Measurements from ENCODE around the gene RUNX3.

Gene RUNX3

DNA sequence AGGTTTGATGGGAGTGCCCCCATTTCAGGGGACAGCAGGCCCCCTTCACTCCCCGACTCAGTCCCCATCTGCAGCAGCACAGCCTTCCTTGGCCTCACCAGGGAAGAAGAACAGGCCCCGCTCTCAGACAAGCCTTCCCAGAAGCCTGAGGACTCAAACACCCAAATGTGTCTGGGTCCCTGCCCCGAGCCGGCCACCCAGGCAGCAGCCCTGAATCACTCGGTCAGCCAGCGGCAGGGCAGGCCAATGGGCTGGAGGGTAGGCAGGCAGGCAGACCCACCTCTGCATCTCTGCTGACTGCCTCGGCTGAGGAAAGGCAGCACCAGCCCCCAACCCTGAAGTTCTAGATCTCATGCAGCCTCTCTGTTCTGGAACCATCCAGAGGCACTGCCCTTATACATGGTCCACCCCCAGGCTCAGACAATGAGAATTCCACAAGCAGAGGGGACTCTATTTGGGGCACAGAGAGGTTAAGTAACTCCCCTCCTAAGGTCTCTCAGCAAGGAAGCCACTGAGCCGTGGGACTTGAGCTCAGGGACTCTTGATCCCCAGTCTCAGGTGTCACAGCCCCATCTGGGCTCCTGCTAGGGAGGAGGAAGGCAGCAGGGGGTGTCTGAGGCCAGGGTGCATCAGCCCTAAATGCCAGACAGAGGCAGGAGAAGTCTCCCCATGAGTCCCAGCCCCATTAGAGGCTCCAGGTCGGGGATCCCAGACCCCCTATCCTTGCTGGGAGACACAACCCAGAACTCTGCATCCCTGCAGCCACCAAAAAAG is 33.2 kb upstream of the RUNX3 start:
- no peak for DNase-seq (ENCODE audit: low read depth, low spot score)

DNA sequence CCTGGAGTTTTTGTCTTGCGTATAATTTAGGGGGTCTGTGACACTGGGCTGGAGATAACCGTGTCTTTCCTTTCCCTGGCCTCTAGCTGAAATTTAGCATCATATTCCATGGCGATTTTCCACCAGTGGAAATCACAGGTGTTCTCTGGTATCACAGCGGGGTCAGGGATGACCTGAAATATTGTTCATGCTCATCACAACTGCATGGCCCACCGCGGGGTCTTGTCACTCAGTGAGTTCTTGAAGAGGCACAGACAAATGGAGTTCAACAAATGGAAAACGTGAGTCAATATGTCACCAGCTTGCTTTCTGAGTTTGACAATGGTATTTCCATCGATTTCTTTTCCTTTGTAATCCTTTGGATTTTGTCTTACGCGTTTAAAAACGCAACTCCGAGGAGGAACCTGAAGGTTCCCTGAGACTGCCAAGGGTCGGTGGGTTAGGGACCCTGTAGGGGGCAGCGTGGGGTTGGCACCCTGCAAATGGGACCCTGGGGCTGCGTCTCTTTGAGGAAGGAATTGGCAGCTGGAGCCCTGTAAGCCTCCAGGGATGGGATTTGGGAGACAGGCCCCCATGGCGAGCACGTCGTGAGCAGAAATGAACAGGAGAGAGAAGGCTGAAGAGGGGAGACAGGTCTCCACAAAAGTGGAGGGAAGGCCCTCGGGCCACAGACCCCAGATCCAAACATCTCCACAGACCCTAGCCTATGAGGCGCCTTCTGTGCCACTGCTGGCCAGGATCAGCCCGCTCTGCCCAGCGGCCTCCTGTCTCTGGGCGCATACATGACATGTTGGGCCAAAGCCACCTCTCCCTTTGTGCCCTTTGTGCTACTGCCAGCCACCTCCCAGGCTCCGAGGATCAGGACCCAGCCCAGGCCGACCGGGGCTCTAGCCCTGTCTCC is 32.1 kb upstream of the RUNX3 start:
- DNase-seq (ENCODE audit: low read depth, low spot score), result no peak

DNA sequence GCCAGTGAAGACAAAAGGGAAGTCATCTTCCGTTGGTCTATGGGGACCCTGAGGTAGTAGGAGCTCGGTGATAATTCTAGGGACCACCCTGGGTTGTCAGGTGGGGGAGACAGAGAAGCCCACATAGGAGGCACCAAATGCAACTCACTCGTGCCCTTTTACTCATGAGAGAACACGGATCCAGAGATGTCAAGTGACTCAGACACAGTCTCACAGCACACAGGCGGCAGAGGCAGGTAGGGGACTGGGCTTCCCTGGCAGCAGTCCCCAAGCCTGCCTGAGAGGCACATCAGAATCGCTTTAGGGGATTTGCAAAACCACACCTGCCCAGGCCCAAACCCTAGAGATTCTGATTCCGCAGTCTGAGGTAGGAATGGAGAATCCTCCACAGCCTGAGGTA is 31.3 kb upstream of the RUNX3 start:
- DNase-seq (ENCODE audit: low read depth, low spot score), result no peak

DNA sequence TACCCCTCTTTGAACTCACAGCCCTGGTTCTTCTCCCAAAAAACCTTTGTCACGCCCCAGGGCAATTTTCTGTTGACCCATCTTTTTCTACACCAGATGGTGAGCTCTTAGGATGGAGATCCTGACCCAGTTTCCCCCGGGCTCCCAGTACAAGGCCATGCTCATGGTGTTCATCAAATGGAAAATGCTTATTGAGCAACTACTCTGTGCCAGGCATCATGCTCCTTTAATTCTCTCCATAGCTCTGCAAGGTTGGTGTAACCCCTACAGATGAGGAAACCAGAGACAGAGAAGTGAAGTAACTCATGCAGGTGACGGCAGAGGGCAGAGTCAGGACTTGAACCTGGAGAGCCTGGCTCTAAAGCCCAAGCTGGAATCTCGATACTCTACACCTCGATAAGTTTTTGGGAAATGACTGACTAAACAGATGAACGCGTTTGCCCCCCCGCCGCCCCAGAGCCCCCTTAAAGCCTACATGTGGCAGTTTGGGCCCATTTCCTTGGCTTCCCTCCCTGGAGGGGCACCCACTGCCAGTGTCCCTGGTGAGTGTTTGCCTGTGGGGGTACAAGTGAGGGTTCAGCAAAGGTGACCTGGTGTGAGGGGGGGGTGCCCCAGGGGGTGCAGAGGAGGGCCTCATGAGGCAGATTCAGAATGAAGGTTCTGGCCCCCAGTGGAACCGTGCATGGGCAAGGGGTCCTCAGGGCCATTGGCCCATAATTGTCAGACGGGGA is 30.2 kb upstream of the RUNX3 start:
- no peak for DNase-seq (ENCODE audit: low read depth, low spot score)

DNA sequence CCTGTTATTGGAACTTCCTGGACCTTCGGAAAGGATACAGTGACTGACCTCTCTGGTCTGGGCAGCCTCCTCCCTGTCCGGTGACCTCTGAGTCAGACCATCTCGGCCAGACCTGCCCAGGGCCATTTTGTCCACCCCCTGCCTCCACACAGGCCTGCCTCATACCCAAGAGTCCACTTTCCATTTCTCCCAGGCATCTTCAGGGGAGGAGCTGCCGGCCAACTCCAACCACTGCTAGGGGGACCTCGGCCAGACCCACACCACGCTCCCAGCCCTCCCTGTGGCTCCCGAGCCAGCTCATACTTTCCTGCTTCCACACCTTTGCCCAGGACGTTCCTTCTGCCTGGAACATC is 29.5 kb upstream of the RUNX3 start:
- DNase-seq (ENCODE audit: low read depth, low spot score), result no peak

DNA sequence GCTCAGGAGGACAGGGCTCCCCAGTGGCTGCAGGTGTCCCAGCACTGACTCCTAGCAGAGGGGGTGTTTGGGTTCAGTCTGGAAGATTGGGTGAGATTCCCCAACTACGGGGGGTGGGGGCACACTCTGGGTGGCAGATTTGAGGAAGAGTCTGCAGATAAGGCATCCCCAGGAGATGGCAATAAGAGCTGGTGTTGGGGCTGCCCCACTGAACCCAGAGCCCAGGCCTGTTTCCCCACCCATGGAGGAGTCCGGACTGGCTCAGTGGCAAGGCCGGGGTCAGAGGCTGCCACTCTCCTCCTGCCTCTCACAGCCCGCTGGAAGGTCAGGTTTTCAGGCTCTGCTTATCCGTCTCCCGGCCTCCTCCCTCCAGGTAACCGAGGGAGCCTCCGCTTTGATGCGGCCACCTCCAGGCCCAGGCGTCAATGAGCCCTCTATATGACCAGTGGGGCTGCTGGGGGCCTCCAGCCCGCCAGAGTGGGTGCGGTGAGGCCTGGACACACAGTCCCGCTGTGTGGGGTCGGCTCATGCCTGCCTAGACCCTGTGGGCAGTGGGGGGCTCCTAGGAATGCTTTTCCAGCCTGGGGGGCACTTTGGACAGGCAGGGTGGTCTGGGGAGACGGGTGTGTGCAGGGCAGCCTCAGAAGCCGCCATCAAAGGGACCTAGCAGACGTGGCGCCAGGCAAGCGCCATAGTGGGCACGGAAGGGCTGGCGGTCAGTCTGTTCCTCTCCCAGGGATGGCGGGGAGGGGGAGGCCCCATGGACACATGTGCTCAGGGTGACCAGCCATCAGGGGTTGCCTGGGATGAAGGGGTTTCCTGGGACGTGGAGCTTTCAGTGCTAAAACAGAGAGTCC is 28.9 kb upstream of the RUNX3 start:
- no peak for DNase-seq (ENCODE audit: low read depth, low spot score)

DNA sequence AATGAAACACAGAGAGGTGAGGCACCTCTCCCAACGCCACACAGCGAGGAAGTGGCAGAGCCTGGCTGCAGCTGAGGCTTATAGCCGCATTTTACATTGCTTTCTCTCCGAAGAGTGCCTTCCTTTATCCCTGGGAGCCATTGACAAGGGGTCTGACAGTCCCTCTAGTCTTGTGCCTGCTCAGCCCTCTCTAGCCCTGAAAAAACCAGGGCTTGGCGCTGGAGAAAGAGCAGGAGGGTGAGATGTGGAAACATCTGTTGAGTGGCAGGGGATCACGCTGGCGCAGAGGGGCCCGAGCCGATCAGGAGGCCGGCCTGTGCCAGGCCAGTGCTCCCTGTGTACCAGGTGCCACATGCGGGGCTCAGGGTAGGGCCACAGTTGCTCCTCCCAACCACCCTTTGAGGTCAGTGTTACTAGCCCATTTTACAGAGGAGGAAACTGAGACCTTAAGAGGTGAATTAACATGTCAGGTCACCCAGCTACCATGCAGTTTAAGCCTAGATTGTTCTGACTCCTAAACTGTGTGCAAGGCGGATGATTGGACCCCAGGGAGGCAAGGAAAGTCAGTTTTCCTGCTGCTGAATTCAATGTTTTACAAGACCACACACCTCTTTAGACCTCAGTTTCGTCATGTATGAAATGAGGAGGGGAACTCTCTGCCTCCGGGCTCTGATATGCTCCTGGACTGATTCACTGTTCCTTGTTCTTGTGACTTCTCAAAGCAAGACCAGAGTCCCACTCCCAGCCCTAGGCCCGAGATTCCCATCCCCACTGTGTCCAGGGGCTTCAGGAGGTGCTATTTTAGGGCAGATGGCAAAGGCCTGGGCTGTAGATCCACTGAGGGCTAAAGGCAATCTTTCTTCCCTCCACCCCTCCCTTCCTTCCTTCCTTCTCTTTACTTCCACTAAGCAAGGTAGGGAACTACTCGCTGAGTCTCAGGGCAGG is 28.0 kb upstream of the RUNX3 start:
- no peak for DNase-seq (ENCODE audit: low read depth, low spot score)

DNA sequence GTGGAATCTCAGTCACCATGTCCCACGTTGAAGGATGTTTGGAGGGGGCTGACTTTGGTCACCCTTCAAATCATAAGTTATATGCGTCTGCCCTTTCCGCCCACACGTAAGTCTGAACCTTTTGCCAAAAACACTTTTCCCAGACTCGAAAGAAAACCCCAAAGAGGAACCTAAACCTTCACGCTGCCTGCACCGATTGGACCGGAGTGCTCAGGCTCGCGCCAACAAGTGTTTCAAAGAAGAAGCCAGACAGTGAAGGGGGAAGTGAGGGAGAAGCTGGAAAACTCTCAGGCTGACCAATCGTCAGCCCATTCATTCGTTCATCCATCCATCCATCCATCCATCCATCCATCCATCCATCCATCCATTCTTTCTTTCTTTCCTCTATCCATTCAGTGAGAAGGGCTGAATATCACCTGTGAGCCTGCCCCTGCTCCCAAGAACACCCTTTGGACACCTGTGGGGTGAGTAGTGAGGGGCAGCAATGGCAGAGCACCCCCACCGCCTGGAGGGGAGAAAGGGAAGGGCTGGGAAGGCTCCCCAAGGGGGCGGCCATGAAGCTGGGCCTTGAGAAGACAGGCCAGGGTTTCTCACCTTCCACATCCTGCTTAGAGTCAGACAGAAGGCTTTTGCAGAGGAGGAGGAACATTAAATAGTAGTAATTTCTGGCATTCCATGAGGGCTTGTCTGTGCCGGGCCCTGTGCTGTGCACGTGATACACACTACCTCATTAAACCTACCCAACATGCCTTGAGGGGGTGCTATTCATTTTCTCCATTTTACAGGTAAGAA is 27.1 kb upstream of the RUNX3 start:
- DNase-seq (ENCODE audit: low read depth, low spot score), result no peak

DNA sequence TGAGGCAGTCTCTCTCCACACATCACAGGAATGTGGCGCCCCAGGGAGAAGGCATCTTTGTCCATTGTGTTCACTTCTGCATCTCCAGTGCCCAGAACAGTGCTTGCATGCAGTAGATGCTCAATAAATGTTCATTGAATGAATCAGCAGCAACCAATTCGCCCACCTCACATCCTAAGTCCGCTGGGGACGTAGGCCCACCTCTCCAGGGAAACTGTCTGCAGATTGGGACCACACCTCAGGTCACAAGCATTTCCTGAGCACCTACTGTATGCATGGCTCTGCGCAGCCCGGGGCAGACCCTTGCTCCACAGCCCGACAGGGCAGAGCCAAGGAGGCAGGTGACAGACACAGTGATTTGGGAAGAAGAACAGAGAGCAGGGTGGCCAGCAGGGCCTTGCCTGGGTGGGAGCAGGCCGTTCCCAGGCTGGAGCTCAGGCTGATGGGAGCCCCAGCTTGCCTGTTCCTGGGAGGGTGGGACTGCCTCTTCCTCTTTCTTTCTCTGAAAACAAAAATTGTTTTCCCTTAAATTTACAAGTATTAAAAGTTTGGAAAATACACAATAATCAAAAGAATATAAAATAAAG is 25.8 kb upstream of the RUNX3 start:
- no peak for DNase-seq (ENCODE audit: low read depth, low spot score)

DNA sequence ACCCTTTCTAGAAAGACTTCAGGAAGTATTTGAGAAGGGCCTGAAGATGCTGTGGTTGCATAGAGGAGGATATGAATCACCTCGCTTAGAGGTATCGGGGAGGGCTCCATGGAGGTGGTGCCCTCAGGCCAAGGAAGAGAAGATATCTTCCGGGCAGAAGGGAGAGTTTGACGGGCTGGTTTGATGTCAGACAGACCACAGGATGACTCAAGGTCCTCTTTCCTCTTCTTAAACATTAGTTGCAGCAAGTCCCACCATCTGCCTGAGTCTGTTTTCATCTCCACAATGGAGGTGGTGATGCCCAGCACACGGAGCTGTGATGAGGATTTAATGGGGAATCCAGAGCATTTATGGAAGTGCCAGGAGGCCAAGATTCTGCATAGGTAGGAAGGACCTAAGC is 25.1 kb upstream of the RUNX3 start:
- peak; percentile 36 for DNase-seq (ENCODE audit: low read depth, low spot score)

DNA sequence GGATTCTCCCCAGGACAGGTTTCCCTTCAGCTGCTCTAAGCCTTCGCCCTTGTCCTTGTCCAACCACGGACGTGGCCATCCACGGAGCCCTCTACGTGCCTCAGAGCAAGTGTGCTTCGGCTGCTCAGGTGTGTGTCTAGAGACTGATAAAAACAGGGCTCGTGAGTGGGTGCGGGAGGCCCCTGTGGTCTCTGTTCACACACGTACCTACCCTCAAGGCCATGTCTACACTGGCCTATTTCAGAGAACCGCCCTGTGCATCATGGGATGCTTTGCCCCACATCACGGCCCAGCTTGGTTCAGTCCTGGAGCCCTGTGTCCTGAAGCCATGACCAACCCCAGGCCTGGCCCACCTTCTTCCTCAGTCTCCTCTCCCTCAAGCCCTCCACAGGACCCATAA is 24.6 kb upstream of the RUNX3 start:
- no peak for DNase-seq (ENCODE audit: low read depth, low spot score)

DNA sequence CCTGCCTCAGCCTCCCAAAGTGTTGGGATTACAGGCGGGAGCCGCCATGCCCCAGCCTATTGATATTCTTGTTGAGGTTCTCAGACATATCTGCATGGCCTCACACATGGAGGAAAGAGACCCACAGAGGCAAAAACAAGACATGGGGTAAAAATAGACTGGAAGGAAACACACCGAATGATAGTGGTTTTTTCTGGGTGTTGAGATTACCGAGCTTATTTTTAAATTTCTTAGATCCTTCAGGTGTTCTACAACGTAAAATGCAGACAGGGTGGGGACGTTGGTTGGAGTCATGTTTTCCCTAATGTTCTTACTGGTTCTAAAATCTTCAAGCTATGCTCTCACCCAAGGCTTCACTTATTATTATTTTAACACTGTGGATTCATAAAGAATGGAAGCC is 23.9 kb upstream of the RUNX3 start:
- no peak for DNase-seq (ENCODE audit: low read depth, low spot score)

DNA sequence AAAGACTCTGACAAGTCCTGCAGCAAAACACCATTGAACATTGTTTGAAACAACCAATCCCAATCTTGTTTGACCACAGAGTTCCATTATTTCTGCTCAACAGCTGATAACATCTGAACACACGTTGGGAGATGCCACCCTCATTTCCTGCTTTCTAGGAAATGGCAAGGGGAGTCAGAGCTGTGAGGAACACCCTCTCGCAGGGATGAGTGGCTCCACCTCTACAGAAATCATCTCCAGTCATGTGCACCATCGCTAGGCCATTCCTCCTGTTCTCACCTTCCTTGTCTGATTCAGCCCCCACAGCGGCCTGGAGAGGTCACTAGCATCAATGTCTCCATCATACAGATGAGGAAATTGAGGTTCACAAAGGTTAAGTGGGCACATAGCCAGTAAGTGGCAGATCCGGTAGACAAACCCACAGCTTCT is 22.4 kb upstream of the RUNX3 start:
- no peak for DNase-seq (ENCODE audit: low read depth, low spot score)

DNA sequence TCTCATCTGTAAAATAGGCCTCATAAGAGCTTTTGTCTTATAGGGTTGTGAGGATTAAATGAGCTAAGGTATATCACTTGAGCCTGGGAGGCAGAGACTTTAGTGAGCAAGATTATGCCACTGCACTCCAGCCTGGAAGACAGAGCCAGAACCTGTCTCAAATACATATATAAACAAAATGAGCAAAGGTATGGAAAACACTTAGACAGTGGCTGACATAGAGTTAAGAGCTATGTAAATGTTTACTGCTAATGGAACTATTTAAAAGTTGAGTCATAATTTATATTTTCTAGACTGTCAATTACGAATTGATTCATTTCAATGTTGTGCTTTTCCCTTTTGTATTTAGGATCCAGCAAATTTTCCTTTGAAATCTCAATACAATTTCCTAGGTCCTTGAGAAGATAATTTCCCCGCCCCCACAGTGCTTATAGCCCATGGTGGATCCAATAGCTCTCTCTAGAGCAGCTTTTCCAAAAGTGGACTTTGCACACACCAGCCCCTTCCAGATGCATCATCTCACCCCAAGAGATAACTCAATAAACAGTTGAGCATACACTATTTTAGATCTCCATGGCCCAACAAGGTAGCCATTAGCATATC is 21.8 kb upstream of the RUNX3 start:
- DNase-seq (ENCODE audit: low read depth, low spot score), result no peak

DNA sequence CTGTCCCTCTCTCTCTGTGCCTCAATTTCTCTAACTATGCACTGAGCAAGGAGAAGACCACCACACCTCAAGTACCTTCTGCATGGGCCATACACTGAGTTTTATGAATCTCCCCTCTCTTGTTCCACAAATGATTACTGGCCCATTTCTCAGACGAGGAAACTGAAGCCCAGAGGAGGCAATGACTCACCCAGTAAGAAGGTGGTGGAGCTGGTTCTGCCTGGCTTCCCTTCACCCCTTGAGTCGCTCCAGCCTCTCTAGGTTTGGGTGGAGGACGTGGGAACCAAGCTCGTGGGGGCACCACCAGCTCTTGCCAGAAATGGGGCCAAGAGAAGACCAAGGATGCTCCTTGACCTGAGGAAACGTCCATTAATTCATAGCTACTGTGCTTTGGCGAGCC is 21.3 kb upstream of the RUNX3 start:
- DNase-seq (ENCODE audit: low read depth, low spot score), result no peak

DNA sequence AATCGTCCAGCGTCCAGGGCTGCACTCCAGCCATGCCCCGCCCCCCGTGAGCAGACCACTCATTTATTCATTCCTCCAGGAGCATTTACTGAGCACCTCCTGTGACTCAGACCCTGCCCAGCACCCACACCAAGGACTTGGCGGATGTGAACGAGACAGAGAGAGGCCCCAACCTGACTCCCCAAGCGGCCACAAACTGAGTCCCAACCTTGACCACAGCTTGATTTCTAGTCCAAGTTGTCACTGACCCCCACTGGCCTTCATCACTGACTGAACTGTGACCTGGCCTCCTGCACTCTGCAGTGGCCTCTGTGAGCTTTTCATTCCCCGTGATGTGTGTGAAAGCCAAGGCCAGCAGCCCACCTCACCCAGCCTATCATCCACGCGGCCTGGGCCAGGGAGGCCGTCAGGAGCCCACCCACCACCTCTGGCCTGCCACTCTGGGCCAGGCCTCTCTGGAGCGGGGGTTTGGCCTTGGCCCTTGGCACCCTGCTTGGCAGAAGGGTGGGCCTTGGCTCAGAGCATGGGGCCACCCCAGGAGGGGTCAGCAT is 19.3 kb upstream of the RUNX3 start:
- DNase-seq (ENCODE audit: low read depth, low spot score), result no peak

DNA sequence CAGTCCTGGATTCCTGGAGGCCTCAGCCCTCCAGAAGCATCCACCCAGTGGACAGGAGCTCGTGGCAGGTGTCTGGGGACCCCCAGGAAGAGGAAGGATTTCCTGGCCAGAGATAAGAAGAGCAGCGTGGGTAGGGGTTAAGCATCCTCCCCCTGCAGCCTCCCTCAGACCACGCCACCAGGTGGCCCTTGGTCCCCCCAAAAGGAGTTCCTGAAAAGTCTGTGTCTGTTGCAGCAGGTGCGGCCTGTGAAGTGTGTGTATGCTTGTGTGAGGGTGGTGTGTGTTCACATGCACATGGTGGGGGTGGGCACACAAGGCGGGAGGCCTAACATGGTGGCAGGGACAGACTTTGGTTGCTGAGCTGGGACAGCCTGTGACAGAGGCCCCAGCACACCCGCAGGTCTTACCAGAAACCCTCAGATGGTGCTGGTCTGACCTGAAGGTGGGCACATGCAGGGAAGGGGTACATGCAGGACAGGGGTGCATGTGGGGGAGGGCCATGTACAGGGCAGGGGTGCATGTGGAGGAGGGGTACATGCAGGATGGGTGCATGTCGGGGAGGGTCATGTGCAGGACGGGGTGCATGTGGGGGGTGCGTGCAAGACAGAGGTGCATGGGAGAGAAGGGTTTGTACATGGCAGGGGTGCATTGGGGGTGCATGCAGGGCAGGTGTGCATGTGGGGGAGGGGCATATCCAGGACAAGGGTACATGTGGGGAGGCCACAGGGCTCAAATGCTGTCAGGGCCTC is 18.2 kb upstream of the RUNX3 start:
- DNase-seq (ENCODE audit: low read depth, low spot score), result no peak

Measured in activated CD4-positive, CD25-positive, alpha-beta regulatory T cell treated with anti-CD3 and anti-CD28 coated beads, Interleukin-2, amount 50 U/mL, for 16 hours (primary cell).